ENCODE results near the gene UCK2. TPM values are rescaled to one million over a fixed set of nuclear protein-coding genes. Genes with fewer than 3 reads are reported as not detected.
A peak's percentile ranks its signal among the peaks of the same experiment; 100 is the strongest.

Gene UCK2
- total and polyA plus RNA-seq, 9 of the 15 experiments (the other 6 are each of a cell fraction or from before 2014, with no cell fraction given), result 71.6 to 145 (median 95.8) TPM

DNA sequence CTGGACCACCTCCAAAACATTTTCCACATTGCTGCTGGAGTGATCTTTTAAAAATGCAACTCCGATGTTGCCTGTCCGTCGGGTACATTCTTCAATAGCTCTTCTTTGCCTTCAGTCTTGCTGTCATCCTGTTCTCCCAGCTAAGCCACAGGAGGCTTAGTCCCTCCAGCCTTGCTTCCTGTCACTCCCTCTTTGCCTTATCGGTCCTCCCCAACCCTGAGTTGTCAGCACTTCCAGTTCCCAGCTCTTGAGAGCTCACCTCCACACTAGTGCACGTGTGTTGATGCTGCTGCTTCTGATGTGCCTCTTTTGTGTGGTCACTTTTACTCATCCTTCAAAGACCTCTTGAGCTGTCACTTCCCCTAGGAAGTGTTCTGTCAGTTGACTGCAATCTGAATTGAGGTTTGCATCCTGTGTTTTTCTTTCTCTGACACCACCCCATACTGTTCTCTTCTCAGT lies 15.3 kb downstream of the UCK2 start (continued):
- TF ChIP-seq, protein P1, sequence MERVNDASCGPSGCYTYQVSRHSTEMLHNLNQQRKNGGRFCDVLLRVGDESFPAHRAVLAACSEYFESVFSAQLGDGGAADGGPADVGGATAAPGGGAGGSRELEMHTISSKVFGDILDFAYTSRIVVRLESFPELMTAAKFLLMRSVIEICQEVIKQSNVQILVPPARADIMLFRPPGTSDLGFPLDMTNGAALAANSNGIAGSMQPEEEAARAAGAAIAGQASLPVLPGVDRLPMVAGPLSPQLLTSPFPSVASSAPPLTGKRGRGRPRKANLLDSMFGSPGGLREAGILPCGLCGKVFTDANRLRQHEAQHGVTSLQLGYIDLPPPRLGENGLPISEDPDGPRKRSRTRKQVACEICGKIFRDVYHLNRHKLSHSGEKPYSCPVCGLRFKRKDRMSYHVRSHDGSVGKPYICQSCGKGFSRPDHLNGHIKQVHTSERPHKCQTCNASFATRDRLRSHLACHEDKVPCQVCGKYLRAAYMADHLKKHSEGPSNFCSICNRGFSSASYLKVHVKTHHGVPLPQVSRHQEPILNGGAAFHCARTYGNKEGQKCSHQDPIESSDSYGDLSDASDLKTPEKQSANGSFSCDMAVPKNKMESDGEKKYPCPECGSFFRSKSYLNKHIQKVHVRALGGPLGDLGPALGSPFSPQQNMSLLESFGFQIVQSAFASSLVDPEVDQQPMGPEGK (CRISPR knock-in tag; IDR thresholded peaks at IDR 0.05; ENCODE audit: borderline replicate concordance), result no peak
- TF ChIP-seq SP2 (IDR thresholded peaks at IDR 0.05; ENCODE audit: extremely low read depth, low read depth, low read length, poor library complexity, severe bottlenecking), result no peak
- TF ChIP-seq, protein P2, sequence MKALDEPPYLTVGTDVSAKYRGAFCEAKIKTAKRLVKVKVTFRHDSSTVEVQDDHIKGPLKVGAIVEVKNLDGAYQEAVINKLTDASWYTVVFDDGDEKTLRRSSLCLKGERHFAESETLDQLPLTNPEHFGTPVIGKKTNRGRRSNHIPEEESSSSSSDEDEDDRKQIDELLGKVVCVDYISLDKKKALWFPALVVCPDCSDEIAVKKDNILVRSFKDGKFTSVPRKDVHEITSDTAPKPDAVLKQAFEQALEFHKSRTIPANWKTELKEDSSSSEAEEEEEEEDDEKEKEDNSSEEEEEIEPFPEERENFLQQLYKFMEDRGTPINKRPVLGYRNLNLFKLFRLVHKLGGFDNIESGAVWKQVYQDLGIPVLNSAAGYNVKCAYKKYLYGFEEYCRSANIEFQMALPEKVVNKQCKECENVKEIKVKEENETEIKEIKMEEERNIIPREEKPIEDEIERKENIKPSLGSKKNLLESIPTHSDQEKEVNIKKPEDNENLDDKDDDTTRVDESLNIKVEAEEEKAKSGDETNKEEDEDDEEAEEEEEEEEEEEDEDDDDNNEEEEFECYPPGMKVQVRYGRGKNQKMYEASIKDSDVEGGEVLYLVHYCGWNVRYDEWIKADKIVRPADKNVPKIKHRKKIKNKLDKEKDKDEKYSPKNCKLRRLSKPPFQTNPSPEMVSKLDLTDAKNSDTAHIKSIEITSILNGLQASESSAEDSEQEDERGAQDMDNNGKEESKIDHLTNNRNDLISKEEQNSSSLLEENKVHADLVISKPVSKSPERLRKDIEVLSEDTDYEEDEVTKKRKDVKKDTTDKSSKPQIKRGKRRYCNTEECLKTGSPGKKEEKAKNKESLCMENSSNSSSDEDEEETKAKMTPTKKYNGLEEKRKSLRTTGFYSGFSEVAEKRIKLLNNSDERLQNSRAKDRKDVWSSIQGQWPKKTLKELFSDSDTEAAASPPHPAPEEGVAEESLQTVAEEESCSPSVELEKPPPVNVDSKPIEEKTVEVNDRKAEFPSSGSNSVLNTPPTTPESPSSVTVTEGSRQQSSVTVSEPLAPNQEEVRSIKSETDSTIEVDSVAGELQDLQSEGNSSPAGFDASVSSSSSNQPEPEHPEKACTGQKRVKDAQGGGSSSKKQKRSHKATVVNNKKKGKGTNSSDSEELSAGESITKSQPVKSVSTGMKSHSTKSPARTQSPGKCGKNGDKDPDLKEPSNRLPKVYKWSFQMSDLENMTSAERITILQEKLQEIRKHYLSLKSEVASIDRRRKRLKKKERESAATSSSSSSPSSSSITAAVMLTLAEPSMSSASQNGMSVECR (CRISPR knock-in tag; IDR thresholded peaks at IDR 0.05), result peak; percentile 46; the same call in 1 of the 2 replicates
- TF ChIP-seq, protein P3, sequence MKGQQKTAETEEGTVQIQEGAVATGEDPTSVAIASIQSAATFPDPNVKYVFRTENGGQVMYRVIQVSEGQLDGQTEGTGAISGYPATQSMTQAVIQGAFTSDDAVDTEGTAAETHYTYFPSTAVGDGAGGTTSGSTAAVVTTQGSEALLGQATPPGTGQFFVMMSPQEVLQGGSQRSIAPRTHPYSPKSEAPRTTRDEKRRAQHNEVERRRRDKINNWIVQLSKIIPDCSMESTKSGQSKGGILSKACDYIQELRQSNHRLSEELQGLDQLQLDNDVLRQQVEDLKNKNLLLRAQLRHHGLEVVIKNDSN (CRISPR knock-in tag; IDR thresholded peaks at IDR 0.05), result no peak; the same call in 1 of the 2 replicates
- TF ChIP-seq SRF (CRISPR knock-in tag; IDR thresholded peaks at IDR 0.05), result peak in 1 of 2 experiments; percentile 76; a peak in 1 of 4 replicates
- no peak; the same call in 1 of the 2 replicates for TF ChIP-seq ESRRA (IDR thresholded peaks at IDR 0.05; ENCODE audit: borderline replicate concordance, low read depth)
- TF ChIP-seq STAT5A (IDR thresholded peaks at IDR 0.05; ENCODE audit: borderline replicate concordance, low read length), result 0 out of 2 replicates have a peak, but pooled peaks have one; percentile 37
- peak; percentile 81 for TF ChIP-seq MYC (IDR thresholded peaks at IDR 0.05; ENCODE audit: low read depth, low read length)
- TF ChIP-seq MYC (CRISPR knock-in tag; IDR thresholded peaks at IDR 0.05; ENCODE audit: borderline replicate concordance, low read depth), result no peak
- TF ChIP-seq HOXB6 (CRISPR knock-in tag; IDR thresholded peaks at IDR 0.05; ENCODE audit: borderline replicate concordance), result no peak
- TF ChIP-seq MTA1 (IDR thresholded peaks at IDR 0.05; ENCODE audit: borderline replicate concordance), result peak; percentile 67
- TF ChIP-seq, protein P4, sequence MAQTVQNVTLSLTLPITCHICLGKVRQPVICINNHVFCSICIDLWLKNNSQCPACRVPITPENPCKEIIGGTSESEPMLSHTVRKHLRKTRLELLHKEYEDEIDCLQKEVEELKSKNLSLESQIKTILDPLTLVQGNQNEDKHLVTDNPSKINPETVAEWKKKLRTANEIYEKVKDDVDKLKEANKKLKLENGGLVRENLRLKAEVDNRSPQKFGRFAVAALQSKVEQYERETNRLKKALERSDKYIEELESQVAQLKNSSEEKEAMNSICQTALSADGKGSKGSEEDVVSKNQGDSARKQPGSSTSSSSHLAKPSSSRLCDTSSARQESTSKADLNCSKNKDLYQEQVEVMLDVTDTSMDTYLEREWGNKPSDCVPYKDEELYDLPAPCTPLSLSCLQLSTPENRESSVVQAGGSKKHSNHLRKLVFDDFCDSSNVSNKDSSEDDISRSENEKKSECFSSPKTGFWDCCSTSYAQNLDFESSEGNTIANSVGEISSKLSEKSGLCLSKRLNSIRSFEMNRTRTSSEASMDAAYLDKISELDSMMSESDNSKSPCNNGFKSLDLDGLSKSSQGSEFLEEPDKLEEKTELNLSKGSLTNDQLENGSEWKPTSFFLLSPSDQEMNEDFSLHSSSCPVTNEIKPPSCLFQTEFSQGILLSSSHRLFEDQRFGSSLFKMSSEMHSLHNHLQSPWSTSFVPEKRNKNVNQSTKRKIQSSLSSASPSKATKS (CRISPR knock-in tag; IDR thresholded peaks at IDR 0.05), result no peak
- TF ChIP-seq FUS (optimal IDR thresholded peaks at IDR 0.05; ENCODE audit: low read depth, low read length), result no peak
- no peak for TF ChIP-seq CBX5 (IDR thresholded peaks at IDR 0.05; ENCODE audit: borderline replicate concordance, low read depth)
- peak; percentile 70 for TF ChIP-seq L3MBTL2 (IDR thresholded peaks at IDR 0.05)
- TF ChIP-seq CC2D1A (IDR thresholded peaks at IDR 0.05), result no peak
- TF ChIP-seq ZNF134 (CRISPR knock-in tag; conservative IDR thresholded peaks at IDR 0.05), result no peak
- no peak; the same call in 1 of the 2 replicates for TF ChIP-seq LCOR (CRISPR knock-in tag; IDR thresholded peaks at IDR 0.05)
- TF ChIP-seq ILF3 (IDR thresholded peaks at IDR 0.05; ENCODE audit: borderline replicate concordance), result no peak
- TF ChIP-seq HMGN3 (IDR thresholded peaks at IDR 0.05; ENCODE audit: borderline replicate concordance, extremely low read depth, insufficient read length, low read depth, low read length), result no peak

Data from K562 (cell line).